LoVo (cell line): ENCODE results near the gene RNF41.
"Not testable (repeated sequence)": the region's sequence is repeated elsewhere in the genome, so short reads cannot be mapped to it uniquely, and the experiment has no call there.

Source experiments
- DNase-seq: peaks from one replicate; pipeline ENCODE4 v3.0.0-alpha.2; 2016; ENCODE audit warnings: low spot score

RNF41 gene

DNA sequence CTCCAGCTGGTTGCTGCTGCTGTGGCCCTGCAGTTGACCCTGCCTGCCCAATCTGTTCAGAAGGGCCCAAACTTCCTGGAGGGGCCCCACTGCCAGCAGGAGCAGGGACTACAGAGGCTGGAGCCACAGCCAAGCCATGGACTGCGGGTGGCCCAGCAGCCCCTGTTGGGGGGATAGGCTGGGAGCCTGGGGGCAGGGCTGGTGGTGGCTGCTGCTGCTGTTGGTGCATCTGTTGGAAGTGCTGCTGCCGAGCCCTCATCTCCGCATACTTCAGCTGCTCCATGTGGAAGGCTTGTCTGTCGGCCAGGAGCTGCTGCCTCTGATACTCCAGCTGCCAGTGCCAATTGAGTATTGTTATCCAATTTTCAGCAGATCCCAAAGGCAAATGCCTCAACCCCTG, 56.4 kb downstream of the RNF41 start:
- DNase-seq, result no peak

DNA sequence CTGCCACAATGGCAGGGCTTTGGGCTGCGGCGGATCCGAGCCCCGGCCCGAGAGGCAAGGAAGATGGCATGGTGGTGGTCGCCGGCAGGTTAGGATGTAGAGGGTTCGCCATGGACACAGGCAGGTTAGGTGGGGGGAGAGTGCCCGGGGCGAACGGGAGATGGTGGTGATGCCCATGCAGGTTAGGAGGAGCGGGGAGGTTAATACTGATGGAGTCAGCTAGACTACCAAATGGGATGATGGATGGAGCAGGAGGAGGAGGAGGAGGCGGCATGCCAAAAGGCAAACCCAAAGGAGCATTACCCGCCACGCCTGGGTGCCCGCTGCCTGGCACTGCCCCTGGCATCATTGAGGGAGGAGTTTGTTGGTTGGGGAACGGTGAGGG, 57.4 kb downstream of the RNF41 start:
- DNase-seq, result no peak

DNA sequence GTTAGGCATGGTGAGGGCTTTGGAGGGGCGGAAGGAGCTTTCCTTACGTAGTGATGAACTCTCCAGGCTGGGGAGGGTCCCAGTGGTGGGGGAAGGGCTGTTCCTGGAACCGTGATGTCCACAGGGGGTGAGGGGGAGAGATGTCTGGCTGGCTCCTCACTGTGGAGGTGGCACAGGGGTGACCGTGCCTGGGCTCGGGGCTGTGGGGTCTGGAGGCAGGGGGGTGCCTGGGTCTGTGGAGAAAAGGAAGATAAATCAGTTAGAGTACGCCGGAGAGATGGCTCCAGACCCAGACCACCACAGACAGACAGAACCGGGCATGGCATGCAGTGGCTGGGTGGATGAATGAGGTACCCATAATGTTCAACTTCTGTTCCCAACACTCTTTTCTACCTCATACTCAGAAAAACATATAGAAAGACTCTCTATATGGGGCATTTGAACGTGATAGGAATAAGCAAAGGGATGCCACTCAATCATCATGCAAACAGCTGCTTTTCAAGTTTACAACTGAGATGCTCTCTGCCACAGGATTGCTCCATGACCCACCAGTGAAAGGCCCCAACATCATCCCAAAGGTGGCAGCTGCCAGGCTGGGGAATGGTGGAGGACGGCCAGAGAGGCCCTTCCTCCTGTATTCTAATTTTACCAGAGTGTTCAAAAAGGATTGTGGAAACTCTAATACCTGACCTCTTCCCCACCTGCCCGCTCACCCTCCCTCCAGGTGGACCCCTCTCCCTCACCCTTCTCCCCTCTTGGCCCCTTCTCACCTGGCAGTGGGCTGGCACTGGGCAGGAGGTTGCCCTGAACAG, 58.0 kb downstream of the RNF41 start:
- DNase-seq, result no peak

DNA sequence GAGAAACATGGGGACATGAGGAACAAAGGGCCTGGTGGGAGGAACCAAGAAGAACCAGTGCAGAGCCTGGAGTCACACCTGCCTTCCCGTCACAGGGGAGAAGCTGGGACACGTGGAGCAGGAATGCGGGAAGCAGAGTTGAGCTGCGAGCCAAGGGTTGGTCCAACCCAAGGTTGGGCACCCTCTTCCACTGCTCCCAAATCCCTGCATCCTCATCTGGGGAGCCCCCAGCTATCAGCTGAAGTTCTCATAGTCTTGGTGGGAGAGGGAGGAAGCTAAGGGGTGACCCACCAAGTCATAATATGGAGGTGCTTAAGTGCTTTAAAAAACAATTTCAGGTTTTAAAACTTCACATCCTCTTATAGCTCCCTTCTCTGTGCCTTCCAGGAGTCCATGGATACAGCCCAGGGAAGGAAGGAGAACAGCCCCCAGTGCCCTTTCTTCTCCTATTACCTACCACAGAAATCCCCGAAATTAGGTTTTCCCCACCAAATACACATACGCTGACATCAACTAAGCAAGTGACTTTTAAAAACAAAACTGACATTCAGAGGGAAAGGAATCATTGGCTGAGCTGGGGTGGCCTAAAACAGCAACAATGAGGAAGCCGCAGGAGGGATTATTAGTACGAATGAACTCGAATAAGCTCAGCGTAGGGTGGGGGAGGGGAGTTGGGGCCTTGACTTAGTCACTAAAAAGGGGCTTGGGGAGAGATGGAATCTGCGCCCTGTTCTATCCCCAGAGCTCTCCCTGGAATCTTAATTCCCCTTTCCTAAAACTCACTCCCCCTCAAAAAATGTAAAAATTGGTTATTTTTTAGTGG, 59.0 kb downstream of the RNF41 start:
- DNase-seq, result no peak

DNA sequence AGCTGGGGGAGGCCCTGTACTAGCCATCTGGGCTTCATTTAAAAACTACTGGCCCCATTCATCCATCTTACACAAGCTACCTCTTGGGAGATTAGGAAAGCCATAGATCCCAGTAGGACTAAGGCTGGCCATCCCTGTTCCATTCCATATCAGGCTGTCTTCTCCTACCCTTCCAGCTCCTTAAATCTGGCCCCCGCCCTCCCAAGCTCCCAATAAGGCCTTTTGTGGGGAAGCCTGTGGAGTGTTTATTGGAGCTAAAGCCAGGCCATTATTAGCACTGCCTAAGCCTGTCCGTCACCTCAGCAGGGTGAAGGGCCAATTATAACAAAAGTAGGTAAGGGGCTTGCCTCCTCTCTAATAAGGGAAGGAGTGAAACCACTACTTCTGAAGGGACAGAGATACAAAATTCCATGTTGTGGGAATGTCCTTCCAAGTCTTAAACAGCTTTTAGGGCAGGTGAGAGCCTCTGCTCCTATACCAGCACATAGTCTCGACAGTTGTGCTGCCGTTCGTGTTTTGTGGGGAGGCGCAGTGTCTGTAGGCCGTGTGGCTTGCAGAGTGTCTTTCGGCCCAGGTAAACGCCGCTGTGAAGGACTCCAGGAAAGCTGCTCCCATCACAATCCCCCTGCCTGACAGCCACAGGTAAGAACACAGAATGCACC, 59.9 kb downstream of the RNF41 start:
- no peak for DNase-seq

DNA sequence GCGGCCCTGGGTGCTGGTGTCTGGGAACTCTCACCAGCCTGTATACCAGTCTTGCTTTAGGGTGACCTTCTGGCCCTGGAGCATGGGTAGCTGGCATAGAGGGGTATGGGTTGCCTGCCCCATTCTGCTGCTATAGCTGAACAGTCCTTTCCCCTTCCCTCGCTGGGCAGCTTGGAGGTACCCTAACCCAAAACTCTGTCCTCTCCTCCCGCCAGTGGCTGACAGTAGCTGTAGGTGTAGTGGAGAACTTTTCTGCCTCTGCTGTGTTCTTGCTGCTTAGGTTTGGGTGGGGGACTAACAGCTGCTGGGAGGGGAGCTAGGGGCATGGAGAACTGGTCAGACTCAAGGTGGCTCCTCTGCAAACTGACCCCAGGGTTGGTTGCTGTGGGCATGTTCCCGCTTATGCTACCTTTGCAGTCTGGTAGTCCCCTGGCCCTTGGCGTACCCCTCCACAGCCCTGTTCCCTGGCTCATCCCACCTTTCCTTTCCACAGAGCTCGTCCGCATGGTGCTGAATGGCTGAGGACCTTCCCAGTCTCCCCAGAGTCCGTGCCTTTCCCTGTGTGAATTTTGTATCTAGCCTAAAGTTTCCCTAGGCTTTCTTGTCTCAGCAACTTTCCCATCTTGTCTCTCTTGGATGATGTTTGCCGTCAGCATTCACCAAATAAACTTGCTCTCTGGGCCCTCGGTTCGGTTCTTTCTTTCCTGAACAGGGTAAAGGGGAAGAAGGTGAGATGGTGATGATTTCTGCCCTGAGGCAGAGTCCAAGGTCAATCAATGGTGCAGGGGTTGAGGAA, 60.6 kb downstream of the RNF41 start:
- no peak for DNase-seq

DNA sequence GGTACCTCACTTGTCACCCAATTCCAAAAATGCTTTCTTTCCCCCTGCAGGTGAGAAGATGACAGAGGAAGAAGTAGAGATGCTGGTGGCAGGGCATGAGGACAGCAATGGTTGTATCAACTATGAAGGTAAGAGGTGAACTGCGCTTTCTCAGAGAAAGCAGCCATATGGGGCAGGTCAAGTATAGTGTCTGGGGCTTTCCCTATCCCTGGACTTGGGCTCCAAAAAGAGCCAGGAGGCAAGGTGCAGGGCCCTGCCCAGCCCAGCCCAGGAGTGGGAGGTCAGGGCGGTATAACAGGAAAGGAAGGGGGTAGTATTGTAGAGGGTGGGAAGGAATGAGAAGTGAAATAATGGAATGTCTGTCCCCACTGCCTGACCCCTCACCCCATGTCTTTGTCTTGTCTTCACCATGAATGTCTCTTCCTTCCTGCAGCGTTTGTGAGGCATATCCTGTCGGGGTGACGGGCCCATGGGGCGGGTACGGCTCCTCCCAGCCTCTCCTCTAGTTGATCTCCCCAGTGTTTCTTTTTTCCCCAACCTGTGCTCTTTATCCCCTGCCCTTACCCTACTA, 61.4 kb downstream of the RNF41 start:
- DNase-seq, result no peak

DNA sequence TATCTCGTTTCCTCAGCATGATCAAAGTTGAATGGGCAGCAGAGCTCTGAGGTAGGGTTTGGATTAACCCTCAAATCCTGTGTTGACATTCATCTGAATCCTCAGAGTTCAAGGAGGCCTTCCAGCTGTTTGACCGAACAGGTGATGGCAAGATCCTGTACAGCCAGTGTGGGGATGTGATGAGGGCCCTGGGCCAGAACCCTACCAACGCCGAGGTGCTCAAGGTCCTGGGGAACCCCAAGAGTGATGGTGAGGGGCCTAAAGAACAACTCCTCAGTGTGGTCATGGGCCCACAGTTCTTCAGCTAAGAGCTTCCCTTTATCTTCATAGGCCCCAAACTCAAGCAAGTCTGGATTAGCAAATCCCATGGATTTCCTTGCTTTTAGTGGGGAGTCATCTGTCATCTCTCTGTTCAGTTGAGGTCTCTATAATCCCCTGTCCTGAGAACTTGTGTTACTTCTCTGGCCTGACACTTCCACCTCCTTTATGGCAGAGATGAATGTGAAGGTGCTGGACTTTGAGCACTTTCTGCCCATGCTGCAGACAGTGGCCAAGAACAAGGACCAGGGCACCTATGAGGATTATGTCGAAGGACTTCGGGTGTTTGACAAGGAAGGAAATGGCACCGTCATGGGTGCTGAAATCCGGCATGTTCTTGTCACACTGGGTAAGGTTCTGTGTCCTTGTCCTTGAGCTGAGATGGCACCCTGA, 62.1 kb downstream of the RNF41 start:
- no peak for DNase-seq

DNA sequence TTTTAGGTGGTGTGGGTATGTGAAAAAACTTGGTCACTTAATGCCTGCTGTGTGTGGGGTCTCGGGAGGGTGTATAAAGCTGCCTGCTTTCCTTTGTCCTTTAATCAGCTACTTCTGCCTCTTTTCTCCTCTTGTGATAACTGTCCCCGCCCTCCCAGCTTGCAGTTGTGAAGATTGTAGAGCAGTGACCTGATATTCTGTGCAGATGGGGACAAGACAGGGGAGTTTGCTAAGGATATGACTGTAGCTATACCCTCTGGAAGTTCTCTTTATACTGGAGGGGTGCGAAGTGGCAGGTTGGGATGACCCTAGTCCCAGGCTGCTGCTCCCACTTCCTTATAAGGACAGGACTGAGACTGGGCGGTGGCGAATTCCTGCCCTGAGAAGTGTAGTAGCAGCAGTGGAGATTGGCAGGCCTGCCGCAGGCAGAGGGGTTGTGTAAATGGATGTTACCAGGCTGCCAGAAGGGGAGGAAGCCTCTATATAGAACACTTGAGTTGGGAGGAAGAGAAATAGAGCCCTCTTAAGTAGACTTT, 62.7 kb downstream of the RNF41 start:
- DNase-seq, result peak; percentile 76

DNA sequence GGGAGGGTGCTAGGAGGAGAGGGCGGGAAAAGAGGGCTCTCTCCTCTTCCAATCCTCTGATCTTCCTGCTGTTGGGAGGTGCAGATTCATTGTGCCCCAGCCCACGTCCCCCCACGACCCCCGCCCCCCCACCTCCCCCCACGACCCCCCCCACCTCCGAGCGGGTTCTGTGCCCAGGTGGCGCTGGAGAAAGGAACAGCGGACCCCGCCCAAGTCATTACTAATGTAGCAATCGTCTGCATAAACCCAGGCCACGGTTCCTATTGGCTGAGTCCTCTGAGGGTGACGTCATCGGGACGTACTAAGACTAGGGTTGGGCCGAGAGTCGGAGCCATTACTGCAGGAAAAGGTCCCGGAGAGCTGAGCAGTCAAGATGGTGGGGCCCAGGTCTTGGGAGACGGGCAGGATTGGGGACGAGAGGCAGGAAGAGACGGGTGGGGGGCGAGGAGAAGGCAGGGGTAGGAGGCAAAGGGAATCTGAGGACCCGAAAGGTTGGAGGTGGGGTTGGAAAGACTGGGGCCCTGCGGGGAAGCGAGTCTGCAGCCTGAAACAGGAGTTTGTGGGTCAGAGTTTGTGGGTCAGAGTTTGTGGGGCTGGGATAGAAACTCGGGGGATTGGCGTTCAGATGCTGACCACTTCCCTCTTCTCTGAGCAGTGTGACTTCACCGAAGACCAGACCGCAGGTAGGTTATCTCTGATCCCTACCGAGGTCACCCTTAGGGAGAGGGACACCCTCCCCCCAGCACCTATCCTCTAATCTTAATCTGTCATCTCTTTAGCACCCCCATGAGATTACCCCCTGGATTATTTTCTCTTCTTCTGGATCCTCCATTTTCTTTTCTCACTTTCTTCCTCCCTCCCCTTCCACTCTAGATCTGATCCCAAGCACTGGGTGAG, 63.4 kb downstream of the RNF41 start, which contains the start of gene MYL6:
MYL6 (plus strand) TSS at position 331 of the 897 bp plus-strand sequence; CDS start at position 374, 43 bp downstream.
- peak; percentile 100 for DNase-seq

DNA sequence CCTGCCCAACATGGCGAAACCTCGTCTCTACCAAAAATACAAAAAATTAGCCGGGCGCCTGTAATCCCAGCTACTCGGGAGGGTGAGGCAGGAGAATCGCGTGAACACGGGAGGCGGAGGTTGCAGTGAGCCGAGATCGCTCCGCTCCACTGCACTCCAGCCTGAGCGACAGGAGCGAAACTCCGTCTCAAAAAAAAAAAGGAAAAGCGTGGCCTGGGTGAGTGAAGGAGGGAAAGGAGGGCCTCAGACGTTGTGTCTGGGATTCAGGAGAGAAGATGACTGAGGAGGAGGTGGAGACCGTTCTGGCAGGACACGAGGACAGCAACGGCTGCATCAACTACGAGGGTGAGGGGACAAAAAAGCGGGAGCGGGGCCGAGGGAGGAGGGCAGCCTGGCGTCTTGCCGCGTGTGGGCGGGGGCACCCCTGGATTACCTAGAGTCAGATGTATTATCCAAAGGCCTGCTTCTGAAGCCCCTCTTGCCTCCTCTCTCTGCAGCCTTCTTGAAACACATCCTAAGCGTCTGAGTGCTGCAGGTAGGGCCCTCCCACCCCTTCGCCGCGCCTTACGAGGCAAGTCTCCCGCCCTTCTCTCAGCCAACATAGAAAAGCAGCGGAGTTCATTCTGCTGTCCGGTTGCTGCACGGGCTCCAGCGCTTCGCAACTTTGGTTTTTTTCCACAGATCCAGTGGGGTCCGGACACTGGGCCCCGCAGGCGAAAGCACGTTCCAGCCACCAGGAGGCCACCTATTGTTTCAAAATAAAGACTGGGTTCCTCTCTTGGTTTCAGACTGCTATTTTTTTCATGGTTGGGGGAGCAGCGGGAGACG, 64.3 kb downstream of the RNF41 start:
- peak; percentile 88 for DNase-seq

DNA sequence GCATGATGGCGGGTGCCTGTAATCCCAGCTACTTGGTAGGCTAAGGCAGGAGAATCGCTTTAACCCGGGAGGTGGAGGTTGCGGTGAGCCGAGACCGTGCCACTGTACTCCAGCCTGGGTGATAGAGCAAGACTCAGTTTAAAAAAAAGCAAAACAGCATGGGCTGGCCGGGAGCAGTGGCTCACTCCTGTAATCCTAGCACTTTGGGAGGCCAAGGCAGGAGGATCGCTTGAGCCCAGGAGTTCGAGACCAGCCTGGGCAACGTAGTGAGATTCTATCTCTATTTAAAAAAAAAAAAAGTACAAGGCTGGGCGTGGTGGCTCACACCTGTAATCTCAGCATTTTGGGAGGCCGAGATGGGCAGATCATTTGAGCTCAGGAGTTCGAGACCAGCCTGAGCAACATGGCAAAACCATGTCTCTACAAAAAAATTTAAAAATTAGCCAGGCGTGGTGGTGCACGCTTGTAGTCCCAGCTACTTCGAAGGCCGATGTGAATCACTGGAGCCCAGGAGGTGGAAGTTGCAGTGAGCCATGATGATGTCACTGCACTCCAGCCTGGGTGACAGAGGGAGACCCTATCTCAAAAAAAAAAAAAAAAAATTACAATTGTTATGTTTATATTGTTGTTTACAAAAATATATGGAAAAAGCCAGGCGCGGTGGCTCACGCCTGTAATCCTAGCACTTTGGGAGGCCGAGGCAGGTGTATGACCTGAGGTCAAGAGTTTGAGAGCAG, 65.1 kb downstream of the RNF41 start:
- not testable (repeated sequence) for DNase-seq

DNA sequence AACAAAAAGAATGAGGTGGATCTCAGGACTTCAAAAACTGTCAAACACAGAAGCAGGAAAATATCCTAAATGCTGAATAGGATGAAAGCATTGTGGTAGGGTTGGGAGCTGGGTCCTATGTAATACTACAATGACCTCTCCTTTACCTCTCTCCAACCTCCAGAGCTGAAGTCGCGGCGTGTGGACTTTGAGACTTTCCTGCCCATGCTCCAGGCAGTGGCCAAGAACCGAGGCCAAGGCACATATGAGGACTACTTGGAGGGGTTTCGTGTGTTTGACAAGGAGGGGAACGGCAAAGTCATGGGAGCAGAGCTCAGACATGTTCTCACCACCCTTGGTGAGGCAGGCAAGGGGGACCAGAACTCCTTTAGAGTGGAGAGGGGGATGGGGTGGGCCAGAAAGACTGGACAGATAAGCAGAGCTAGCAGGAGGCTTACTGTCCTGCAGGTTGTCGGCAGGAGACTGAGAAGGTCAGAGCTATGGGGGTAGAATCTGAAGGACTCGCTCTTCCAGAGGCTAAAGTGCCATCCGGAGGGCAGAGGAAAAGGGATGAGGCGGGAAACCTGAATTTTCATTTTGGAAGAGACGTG, 66.4 kb downstream of the RNF41 start:
- no peak for DNase-seq

DNA sequence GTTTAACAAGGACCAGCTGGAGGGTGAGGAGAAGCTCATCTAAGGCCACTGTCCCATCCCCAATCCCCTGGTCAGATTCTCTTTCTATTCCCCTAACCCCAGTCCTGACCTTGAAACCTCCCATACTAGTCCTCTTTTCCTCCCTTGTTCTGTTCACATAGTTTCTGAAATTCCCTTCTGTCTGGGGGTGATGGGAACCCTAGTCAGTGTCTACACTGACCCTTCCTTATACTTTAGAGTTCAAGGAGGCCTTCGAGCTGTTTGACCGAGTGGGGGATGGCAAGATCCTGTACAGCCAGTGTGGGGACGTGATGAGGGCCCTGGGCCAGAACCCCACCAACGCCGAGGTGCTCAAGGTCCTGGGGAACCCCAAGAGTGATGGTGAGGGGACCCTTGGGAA, 66.9 kb downstream of the RNF41 start:
- DNase-seq, result no peak

DNA sequence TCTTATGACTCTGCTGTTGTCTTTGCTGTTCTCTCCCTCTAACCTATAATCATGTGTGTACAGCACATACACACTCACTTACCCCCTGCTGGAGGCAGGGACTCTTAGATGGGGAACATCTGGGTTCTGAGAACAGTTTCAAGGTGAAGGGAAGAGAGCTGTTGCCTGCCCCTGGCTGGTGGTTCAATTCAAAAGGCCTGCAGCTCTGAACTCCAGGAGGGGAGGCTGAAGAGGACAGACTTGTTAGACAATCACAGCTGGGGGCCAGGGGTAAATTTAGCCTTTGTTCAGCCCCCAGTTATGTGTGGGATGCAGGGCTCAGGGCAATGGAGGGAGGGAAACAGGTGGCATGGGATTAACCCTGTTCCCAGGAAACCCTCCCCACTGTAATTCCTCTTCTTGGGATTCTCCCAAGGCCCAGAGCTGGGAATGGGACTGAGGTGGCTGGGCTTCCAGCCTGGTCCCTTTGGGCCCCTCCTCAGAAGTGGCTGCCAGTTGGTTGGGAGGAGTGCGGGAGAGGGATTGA, 67.4 kb downstream of the RNF41 start:
- DNase-seq, result no peak

DNA sequence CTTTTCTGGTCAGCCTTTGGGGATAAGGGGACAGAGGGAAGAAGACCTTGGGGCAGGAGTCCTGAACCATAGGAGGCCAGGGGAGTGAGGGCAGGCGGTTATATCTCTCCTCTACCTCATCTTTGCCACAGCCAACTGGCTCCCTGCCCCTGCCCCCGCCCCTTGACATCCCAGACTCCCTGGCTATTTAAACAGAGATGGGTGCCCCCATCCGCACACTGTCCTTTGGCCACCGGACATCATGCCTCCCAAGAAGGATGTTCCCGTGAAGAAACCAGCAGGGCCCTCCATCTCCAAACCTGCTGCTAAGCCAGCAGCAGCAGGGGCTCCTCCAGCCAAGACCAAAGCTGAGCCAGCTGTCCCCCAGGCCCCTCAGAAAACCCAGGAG, 68.0 kb downstream of the RNF41 start:
- no peak for DNase-seq
